Kidney (tissue), 14 donors: Measurements from ENCODE around the gene GRIFIN. TPM values are rescaled to one million over a fixed set of nuclear protein-coding genes. Genes with fewer than 3 reads are reported as not detected.

Experiments used
- DNase-seq, 5 donors: peaks; one replicate each; pipeline ENCODE4 v3.0.0-alpha.2; 2013 to 2020
- FAIRE-seq: peaks from 2 replicates; lab custom pipeline; 2012; peaks lifted over from hg19 to GRCh38; lab: Jason Lieb, UNC
- H3K27ac ChIP-seq, 2 donors: one replicate each; pipeline ENCODE4 v1.7.0; 2013; ENCODE audit warnings: low read depth in 2 of 2, low read length in 2 of 2, inconsistent platforms in 1 of 2
- H3K27me3 ChIP-seq: one replicate; pipeline ENCODE4 v1.7.1; 2013; ENCODE audit warnings: low read length, inconsistent platforms; ENCODE audit not compliant: control insufficient read depth, insufficient read depth
- H3K36me3 ChIP-seq, 3 donors: one replicate each; pipeline versions ENCODE4 v1.7.0 to v1.7.1; 2013; ENCODE audit warnings: low read length in 3 of 3, control low read depth in 1 of 3, inconsistent platforms in 1 of 3; ENCODE audit not compliant: insufficient read depth in 3 of 3, control insufficient read depth in 2 of 3
- H3K4me1 ChIP-seq, 3 donors: one replicate each; pipeline versions ENCODE4 v1.7.0 to v1.7.1; 2013; ENCODE audit warnings: low read length in 3 of 3, inconsistent platforms in 1 of 3, low read depth in 1 of 3; ENCODE audit not compliant: control insufficient read depth in 2 of 3, insufficient read depth in 2 of 3
- H3K4me3 ChIP-seq, 3 donors: one replicate each; pipeline versions ENCODE4 v1.7.0 to v1.8.1; 2013; ENCODE audit warnings: low read length in 3 of 3, control low read depth in 1 of 3, inconsistent platforms in 1 of 3
- H3K9ac ChIP-seq, 3 donors: one replicate each; pipeline versions ENCODE4 v1.7.0 to v1.7.1; 2013; ENCODE audit warnings: low read length in 3 of 3, control low read depth in 1 of 3, inconsistent platforms in 1 of 3
- H3K9me3 ChIP-seq, 3 donors: one replicate each; pipeline versions ENCODE4 v1.7.0 to v1.7.1; 2013; ENCODE audit warnings: low read length in 3 of 3, control low read depth in 1 of 3, inconsistent platforms in 1 of 3; ENCODE audit not compliant: control insufficient read depth in 2 of 3, insufficient read depth in 1 of 3
- intact Hi-C: fragments of 100-400 bp; cut with DNase I; formaldehyde crosslinking; loops from one replicate; pipeline ENCODE4 v1.11.1; 2022
- polyA plus RNA-seq: library from polyadenylated mRNA; stranded (reverse); fragments of 350-450 nt; fragmentation: Illumina TruSeq; extraction: RNeasy Lipid Tissue Mini Kit (QIAGEN cat#74804); gene quantifications from one replicate; pipeline ENCODE4 v1.2.3, GENCODE V29; 2014; ENCODE audit warnings: low read depth, low replicate concordance; ENCODE audit not compliant: insufficient read depth
- total RNA-seq: library from RNA; stranded (reverse); fragmentation: NEBNext Ultra II Directional; extraction: Animal tissue kit (Norgen Biotek cat#: 25700); gene quantifications from one replicate; pipeline ENCODE4 v1.2.1, GENCODE V29; 2021
- TF ChIP-seq, protein P1 (sequence below): IDR thresholded peaks from 3 replicates; pipeline ENCODE4 v1.5.1; 2012; ENCODE audit warnings: mild to moderate bottlenecking, moderate library complexity, borderline replicate concordance; ENCODE audit not compliant: insufficient read depth; ENCODE audit errors: extremely low read depth
- donor health status: control.
- donor health status: control.
- donor health status: control.
- donor health status: control.
- donor health status: control.
- donor health status: DM: yes; HTN: yes; CAD: no.
- donor health status: Normal renal cell carcinoma (clear cell type).

GRIFIN gene
- total and polyA plus RNA-seq, 2 donors from 2014 or later, result not detected

DNA sequence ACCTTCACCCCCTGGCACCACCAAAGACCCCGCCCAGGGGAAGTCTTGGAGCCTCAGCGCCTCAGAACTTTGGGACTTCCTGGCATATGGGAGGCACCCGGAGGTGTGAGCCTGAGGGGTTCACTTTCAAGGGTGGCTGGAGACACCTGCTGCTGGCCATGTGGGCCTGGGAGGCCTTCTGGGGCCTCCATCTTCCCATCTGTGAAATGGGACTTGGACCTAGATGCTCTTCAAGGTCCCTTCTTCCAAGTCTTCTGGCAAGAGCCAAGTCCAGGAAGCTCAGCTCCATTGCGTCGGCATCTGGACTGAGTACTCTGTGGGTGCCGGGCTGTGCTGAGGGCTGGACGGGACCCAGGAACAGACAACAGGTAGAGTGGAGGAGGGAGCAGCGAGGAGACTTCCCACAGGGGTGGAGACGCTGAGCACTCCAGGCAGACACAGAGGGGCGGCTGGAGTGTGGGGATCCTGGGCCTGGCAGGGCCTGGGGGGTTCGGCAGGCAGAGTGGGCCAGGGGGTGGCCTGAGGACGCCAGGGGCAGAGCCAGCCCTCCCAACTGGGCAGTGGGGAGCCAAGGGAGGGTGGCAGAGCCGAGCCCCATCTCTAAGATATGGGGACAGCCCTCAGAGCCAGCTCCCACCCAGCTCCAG lies 34.1 kb upstream of the GRIFIN start:
- H3K9ac ChIP-seq, result no peak overlapping the region
- peaks cover 0 to 24% (median 5%) of the 10 kb centered on the region in 3 donors for H3K4me1 ChIP-seq
- no peaks in the 10 kb centered on the region for H3K36me3 ChIP-seq
- TF ChIP-seq, protein P1, sequence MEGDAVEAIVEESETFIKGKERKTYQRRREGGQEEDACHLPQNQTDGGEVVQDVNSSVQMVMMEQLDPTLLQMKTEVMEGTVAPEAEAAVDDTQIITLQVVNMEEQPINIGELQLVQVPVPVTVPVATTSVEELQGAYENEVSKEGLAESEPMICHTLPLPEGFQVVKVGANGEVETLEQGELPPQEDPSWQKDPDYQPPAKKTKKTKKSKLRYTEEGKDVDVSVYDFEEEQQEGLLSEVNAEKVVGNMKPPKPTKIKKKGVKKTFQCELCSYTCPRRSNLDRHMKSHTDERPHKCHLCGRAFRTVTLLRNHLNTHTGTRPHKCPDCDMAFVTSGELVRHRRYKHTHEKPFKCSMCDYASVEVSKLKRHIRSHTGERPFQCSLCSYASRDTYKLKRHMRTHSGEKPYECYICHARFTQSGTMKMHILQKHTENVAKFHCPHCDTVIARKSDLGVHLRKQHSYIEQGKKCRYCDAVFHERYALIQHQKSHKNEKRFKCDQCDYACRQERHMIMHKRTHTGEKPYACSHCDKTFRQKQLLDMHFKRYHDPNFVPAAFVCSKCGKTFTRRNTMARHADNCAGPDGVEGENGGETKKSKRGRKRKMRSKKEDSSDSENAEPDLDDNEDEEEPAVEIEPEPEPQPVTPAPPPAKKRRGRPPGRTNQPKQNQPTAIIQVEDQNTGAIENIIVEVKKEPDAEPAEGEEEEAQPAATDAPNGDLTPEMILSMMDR, result no peak
- intact Hi-C loops, result no loop called here
- no peaks in the 10 kb centered on the region for H3K27me3 ChIP-seq
- H3K27ac ChIP-seq, result no peak overlapping the region
- DNase-seq (no peak), FAIRE-seq (no peak)
- no peak overlapping the region for H3K4me3 ChIP-seq
- no peaks in the 10 kb centered on the region for H3K9me3 ChIP-seq

DNA sequence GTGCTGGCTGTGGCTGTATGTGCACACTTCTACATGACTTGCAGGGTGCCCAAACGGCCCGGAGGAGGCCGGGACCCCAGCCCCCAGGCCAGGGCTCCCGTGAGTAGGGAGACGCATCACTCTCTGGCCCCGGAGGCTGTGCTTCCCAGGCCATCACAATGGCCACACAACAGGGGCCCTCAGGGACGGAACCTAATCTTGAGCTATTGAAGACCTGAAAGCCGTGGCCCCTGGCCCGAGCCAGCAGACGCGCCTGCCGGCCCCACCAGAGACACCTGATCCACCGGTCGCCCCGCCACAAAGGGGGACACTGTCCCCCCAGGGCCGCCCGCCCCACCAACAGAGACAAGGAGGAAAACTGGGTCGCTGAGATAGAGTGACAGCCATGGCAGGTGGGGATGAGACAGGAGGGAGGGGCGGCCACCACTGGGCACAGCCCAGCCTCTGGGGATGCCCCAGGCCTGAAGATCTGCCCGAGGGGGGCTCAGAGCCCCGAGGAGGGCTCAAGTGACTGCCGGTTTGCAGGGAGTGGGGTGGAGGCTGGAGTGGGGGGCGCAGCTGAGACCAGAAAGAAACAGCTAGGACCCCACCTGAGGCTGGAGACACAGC lies 33.2 kb upstream of the GRIFIN start:
- Histone ChIP-seq H3K4me3 (no peak overlapping the region), H3K9me3 (no peaks in the 10 kb centered on the region), H3K4me1 (peaks cover 0 to 24% (median 5%) of the 10 kb centered on the region in 3 donors), H3K9ac (no peak overlapping the region), H3K27ac (no peak overlapping the region), H3K27me3 (no peaks in the 10 kb centered on the region), H3K36me3 (no peaks in the 10 kb centered on the region)
- DNase-seq, result no peak
- FAIRE-seq, result no peak
- TF ChIP-seq, protein P1, result no peak
- intact Hi-C loops, result no loop called here

DNA sequence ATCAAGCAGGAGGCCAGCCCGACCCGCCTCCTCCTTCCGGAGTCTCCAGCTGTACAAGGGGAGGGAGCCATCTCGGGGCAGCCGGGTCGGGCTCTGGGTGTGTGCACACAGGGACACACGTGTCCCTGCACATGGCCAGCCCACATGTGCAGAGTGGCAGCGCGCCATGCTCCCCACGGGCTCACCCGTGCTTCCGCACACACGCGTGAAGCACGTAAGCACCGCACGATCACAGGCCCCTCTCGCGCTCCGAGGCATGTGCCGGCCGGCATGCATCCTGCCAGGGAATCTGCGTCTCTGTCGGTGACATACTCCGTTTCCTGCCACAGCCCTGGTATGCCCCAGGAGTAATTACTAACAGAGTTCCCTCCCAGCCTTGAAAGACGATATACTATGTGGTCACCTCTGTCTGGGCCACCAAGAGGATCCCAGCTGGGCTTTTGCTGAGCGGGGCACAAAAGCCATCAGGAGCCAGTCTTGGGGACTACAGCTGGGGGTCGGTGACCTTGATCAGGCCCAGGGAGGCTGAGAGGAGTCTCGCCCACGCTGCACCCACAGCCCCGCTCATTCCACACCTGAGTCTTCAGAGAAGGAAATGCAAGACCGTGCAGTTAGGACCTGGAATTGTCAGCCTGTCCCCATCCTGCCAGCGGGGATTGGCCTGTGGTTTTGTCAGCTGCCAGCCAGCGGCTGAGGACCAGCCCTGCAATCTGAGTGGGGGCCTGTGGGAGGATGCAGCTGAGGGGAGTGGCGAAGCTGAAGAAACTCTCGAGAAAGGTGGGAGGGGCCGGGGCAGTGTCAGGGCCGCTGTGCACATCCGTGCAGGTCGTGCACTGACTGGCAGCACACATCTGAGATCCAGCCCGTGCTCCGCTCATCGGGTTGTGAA lies 32.4 kb upstream of the GRIFIN start:
- Histone ChIP-seq H3K9ac (no peak overlapping the region), H3K27ac (peak overlapping the region; percentile 32 to 72)

More for the DNA sequence above, 32.4 kb upstream of the GRIFIN start:
- Histone ChIP-seq H3K4me3 (peak overlapping the region in 1 of 3 donors; percentile 19), H3K4me1 (peaks cover 0 to 24% (median 5%) of the 10 kb centered on the region in 3 donors), H3K27me3 (no peaks in the 10 kb centered on the region), H3K36me3 (no peaks in the 10 kb centered on the region), H3K9me3 (no peaks in the 10 kb centered on the region)
- no peak for FAIRE-seq
- DNase-seq, result peak; percentile 86 to 95 (median 90)
- intact Hi-C loops, result no loop called here
- TF ChIP-seq, protein P1, result no peak
